Breast epithelium (tissue), 4 donors: ENCODE measurements around the gene SNCA. TPM values are rescaled to one million over a fixed set of nuclear protein-coding genes. Genes with fewer than 3 reads are reported as not detected.

Source experiments
- DNase-seq, 2 donors: peaks; one replicate each; pipeline ENCODE4 v3.0.0-alpha.2; 2019; ENCODE audit warnings: low spot score in 2 of 2
- H3K27ac ChIP-seq, 2 donors: fragments of 200-600 bp; sonication (generic) in 1 of 2; one replicate each; pipeline ENCODE4 v1.5.1; 2016 to 2019; ENCODE audit warnings: mild to moderate bottlenecking in 1 of 2
- H3K27me3 ChIP-seq, 2 donors: fragments of 200-600 bp; sonication (generic) in 1 of 2; one replicate each; pipeline versions ENCODE4 v1.5.1 to v1.6.0; 2017 to 2019; ENCODE audit warnings: control low read depth in 1 of 2, mild to moderate bottlenecking in 1 of 2
- H3K36me3 ChIP-seq: fragments of 200-600 bp; one replicate; pipeline ENCODE4 v1.5.1; 2019
- H3K4me1 ChIP-seq, 2 donors: fragments of 200-600 bp; sonication (generic); one replicate each; pipeline ENCODE4 v1.5.1; 2016 to 2019; ENCODE audit warnings: control low read depth in 1 of 2
- H3K4me3 ChIP-seq, 3 donors: fragments of 200-600 bp; sonication (generic); 1 replicate in 2 of 3; 2 replicates in 1 of 3; pipeline ENCODE4 v1.5.1; 2016 to 2019; ENCODE audit warnings: mild to moderate bottlenecking in 3 of 3, moderate library complexity in 2 of 3
- H3K9me3 ChIP-seq, 2 donors: fragments of 200-600 bp; sonication (generic) in 1 of 2; one replicate each; pipeline ENCODE4 v1.5.1; 2016 to 2019; ENCODE audit warnings: control low read depth in 1 of 2
- CTCF ChIP-seq, 3 donors: fragments of 450-650 bp; IDR thresholded peaks; one replicate each; pipeline ENCODE4 v1.5.1; 2016 to 2017; ENCODE audit warnings: antibody characterized with exemption in 3 of 3, mild to moderate bottlenecking in 3 of 3, moderate library complexity in 3 of 3
- POLR2A ChIP-seq: fragments of 450-650 bp; IDR thresholded peaks from one replicate; pipeline ENCODE4 v1.6.1; 2016; ENCODE audit warnings: antibody characterized with exemption, mild to moderate bottlenecking, moderate library complexity
- POLR2AphosphoS5 ChIP-seq, 3 donors: sonication (generic); formaldehyde crosslinking; IDR thresholded peaks; one replicate each; pipeline ENCODE4 v1.6.1; 2017; ENCODE audit warnings: antibody characterized with exemption in 3 of 3
- intact Hi-C: fragments of 100-400 bp; cut with DNase I; formaldehyde crosslinking; loops from one replicate; pipeline ENCODE4 v1.15.1; 2023; ENCODE audit warnings: low total_unique reads
- total RNA-seq, 3 donors: library from RNA; depleted of rRNA; stranded (reverse); fragments of >200 nt; gene quantifications; one replicate each; pipeline ENCODE4 v1.1.0, GENCODE V29; 2016

Gene SNCA
- total RNA-seq, 3 donors from 2014 or later, result 12.7 to 15.7 (median 15.4) TPM

- H3K27me3 ChIP-seq, result no peaks in the 10 kb centered on the region
- no peaks in the 10 kb centered on the region for H3K9me3 ChIP-seq
- DNase-seq, result no peak
- intact Hi-C loops, result loop anchor here (5.0 kb wide), 1 partner anchor 223 kb away; no protein-coding TSS in a partner anchor
- no peak overlapping the region for H3K4me3 ChIP-seq
- no peak for TF ChIP-seq POLR2A
- no peak for TF ChIP-seq POLR2AphosphoS5 (IDR thresholded peaks at IDR 0.05)
- TF ChIP-seq CTCF (IDR thresholded peaks at IDR 0.05), result no peak
- no peak overlapping the region for H3K27ac ChIP-seq
- H3K4me1 ChIP-seq, result no peaks in the 10 kb centered on the region
- H3K36me3 ChIP-seq, result no peaks in the 10 kb centered on the region
These were observed 128.0 kb downstream of the SNCA start for GRCh38 chr4:89708903-89709421.

GRCh38 chr4:89707467-89707866, 129.5 kb downstream of the SNCA start:
- no peaks in the 10 kb centered on the region for H3K27me3 ChIP-seq
- TF ChIP-seq POLR2A (no peak), POLR2AphosphoS5 (IDR thresholded peaks at IDR 0.05) (no peak), CTCF (IDR thresholded peaks at IDR 0.05) (no peak)
- H3K4me1 ChIP-seq, result no peaks in the 10 kb centered on the region
- no peaks in the 10 kb centered on the region for H3K9me3 ChIP-seq
- no peak for DNase-seq
- no peak overlapping the region for H3K4me3 ChIP-seq
- H3K36me3 ChIP-seq, result no peaks in the 10 kb centered on the region
- intact Hi-C loops, result loop anchor here (5.0 kb wide), 1 partner anchor 225 kb away; no protein-coding TSS in a partner anchor
- no peak overlapping the region for H3K27ac ChIP-seq

- H3K27me3 ChIP-seq, result no peaks in the 10 kb centered on the region
- no peak for TF ChIP-seq POLR2A
- TF ChIP-seq CTCF (IDR thresholded peaks at IDR 0.05), result no peak
- TF ChIP-seq POLR2AphosphoS5 (IDR thresholded peaks at IDR 0.05), result no peak
- DNase-seq, result no peak
- no peaks in the 10 kb centered on the region for H3K4me1 ChIP-seq
- H3K27ac ChIP-seq, result no peak overlapping the region
- intact Hi-C loops, result loop anchor here (5.0 kb wide), 1 partner anchor 227 kb away; no protein-coding TSS in a partner anchor
- no peaks in the 10 kb centered on the region for H3K9me3 ChIP-seq
- H3K4me3 ChIP-seq, result no peak overlapping the region
- no peaks in the 10 kb centered on the region for H3K36me3 ChIP-seq
These were observed 132.1 kb downstream of the SNCA start for GRCh38 chr4:89704651-89705395.

- Histone ChIP-seq H3K9me3 (no peaks in the 10 kb centered on the region), H3K27me3 (no peaks in the 10 kb centered on the region), H3K36me3 (peaks cover 2% of the 10 kb centered on the region), H3K4me1 (no peaks in the 10 kb centered on the region), H3K4me3 (no peak overlapping the region), H3K27ac (no peak overlapping the region)
- intact Hi-C loops, result no loop called here
- DNase-seq, result no peak
- TF ChIP-seq POLR2A, result no peak
- TF ChIP-seq POLR2AphosphoS5 (IDR thresholded peaks at IDR 0.05), result no peak
- no peak for TF ChIP-seq CTCF (IDR thresholded peaks at IDR 0.05)
These were observed 133.0 kb downstream of the SNCA start for GRCh38 chr4:89703829-89704590.
